Inflammatory macrophage (primary cell): ENCODE measurements around the gene TTC27.
"Not testable (repeated sequence)": the region's sequence is repeated elsewhere in the genome, so short reads cannot be mapped to it uniquely, and the experiment has no call there.

Experiments used
- DNase-seq, 2 donors: peaks; one replicate each; pipeline ENCODE4 v3.0.0-alpha.2; 2020 to 2022
- total RNA-seq, 18 experiments: gene quantifications; one replicate each; lab custom pipeline; 2026; ENCODE audit warnings: mixed read lengths in 6 of 18, inconsistent platforms in 2 of 18; lab: John Stamatoyannopoulos, UW

The TTC27 gene
- 6.5 to 24.0 (median 20.1) reads per million in 18 experiments for total RNA-seq

DNA sequence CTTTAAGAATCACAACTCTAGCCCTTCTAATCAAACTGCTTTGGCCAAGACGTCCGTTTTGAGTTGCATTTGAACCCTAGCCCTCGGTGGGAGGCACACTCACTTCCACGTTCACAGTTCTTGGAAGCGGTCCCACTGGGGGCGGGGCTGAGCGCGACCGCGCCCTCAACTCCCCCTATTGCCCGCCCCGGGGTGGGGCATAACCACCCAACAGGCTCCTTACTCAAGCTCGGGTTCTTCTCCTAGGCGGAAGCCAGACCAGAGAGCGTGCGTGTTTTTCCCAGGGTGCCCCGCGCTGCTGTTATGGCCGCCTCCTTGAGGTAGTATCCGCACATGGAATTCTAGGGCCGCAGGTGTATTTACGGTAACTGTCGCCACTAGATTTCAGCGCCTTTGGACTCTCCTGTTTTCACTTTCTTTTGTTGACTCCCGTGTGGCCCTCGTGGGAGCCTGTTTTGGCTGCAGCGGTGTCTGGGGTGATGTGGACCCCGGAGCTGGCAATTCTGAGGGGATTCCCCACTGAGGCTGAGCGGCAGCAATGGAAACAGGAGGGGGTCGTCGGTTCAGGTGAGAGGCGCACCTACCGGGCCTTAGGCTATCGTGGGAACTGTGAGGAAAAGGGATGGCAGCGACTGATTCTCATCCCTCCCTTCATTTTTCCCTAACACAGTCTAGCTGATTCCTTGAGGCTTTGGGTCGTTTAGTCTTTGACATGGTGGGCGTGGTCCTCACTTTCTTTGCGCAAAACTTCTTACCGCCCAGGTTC is at the start of gene TTC27:
Gene TTC27, plus strand, starts transcription at position 237 of the 766 bp plus-strand sequence. Its CDS starts 243 bp downstream, at position 480.
- peak; percentile 97 to 98 for DNase-seq

DNA sequence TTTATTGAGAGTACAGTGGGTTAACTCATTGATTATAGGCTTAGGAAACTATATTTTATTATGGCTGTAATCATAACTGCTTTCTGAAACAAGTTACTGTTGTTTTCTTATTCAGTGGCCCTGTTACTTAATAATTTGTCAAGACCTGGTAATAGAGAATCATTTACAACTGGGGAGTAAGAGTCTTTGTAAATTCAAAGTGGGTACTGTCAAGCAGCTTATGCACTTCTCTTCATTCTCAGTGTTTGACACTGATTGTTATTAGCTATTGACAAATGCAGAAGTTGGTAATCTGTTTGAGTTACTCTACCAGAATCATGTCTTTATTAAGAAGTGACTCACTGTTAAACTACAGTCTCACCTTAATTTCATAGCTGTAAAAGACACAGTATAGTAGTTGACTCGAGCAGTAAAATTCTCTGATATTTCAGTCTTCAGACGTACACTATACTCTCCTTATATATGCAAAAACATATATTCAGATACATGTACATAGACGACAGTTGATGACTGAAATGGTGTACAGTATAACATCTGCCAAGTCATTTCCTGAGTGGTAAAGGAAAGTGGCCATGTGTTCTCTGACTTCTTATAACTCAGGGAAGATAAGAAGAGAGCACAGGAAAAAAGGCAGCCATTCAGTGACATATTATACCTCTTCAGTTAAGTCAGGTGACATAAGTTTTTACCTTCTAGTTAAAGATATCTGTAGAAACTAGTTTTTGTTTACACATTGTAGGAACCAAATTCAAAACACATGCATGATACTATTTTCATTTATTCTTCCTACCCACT is 36.0 kb upstream of the TTC27 start:
- peak in 1 of 2 donors; percentile 15 for DNase-seq

DNA sequence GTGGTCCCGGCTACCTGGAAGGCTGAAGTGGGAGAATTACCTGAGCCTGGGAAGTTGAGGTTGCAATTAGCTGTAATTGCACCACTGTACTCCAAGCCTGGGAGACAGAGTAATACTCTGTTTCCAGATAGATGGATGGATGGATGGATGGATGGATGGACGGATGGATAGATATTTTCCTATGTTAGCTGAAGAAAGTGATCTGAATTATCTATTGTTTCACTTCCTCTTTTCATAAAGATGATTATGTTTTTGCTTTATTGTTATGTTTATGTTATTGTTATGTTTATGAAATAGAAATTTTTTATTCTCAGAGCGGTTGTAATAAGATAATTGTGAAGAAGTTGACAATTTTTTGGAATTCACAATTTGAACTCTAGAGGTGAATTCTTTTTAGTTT is 33.3 kb upstream of the TTC27 start:
- DNase-seq: no peak

DNA sequence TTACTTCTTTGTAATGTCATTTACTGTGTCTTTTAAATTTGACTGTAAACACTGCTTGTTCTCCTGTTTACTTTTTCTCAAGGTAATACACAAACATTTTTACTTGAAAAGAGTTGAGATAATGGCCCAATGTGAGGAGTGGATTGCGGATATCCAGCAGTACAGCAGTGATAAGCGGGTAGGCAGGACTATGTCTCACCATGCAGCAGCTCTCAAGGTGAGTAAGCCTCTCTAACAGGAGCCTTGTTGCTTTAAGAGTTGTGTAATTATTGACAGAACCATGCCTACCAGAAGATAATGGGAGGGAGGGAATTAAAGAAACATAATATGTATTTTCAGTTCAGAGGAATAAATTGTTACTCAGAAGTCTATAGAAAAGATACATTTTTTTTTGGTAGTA is 16.5 kb upstream of the TTC27 start:
- no peak for DNase-seq

DNA sequence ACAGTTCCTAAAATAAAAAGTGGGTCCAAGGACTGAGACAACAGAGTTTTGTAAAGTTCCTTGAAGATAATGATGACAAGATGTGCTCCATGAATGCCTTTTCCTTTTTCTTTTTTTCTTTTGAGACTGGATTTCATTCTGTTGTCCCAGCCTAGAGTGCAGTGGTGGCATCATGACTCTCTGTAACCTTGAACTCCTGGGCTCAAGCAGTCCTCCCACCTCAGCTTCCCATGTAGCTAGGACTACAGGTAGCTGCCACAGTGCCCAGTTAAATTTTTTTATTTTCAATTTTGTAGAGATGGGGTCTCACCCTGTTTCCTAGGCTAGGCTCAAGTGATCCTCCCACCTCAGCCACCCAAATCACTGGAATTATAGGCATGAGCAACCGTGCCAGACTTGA is 16.1 kb upstream of the TTC27 start:
- no peak for DNase-seq

DNA sequence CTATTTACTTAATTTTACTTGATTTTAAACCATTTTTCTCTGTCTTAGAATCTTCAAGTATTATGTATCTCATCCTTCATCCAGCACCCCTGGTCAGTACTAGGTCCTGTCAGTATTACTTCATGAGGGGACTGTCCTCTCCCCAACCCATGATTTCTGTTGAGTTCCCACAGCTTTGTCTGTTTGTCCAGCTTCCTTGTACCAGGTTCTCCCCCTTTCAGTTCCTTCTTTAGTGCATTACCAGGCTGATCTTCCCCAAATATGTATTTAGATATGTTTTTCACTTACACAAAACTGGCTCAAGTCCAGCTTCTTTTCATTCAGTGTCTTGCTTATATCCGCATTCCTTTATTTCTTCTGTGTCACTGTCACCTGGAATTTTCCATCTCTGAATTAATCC is 13.8 kb upstream of the TTC27 start:
- DNase-seq: peak; percentile 61 to 66

DNA sequence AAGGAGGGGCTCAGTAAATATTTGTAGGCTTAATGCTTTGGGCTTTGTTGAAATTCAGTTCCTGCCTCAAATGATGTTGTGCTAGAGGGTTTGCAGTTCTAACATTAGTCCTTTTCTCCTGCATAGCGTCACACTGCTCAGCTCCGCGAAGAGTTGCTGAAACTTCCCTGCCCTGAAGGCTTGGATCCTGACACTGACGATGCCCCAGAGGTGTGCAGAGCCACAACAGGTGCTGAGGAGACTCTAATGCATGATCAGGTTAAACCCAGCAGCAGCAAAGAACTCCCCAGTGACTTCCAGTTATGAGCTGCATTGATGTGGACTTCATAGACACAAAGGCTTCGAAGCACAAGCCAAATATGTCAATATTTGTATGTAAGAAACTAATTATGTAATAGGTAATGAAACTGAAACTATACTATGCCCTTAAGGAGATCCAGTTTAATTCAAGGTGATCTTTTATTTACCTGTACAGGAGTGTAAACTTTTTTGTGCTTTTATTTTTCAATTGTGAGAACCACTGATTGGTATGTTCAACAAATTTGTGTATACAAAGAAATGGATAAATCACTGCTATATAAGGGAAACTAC is 10.2 kb upstream of the TTC27 start:
- no peak for DNase-seq

DNA sequence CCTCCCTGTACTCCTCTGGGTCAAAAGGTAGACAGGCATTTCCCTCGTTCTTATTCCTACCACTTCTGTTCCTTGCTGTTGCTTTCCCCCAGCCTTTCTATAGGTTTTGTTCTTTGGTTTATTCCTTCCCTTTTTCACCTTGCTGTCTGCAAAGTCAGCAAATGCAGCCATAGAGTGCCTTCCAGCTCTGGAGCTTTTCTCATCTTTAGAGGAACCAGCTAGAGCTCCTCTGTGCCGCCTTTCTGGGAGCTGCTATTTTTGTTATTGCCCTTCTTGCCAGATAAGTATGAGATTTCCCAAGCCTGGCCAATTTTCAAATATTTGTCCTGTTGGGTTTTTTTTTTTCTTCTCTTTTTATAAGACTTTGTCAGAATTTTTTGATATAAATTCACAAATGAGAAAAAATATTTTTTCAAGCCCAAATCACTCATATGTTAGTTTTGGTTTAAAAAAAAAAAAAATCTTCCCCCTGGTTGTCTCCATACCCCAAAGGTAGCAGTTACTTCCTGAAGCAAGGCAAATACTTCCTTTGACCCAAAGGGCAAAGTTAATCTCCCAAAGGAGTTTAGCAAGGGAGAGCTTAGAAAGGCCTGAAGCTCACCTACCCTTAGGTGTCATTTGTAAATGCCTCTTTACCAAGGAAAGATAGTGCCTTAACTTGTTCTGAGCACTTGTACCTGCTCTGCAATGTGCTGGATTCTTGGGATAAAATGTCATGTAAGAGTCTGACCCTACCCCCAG is 5.1 kb upstream of the TTC27 start:
- DNase-seq: no peak

DNA sequence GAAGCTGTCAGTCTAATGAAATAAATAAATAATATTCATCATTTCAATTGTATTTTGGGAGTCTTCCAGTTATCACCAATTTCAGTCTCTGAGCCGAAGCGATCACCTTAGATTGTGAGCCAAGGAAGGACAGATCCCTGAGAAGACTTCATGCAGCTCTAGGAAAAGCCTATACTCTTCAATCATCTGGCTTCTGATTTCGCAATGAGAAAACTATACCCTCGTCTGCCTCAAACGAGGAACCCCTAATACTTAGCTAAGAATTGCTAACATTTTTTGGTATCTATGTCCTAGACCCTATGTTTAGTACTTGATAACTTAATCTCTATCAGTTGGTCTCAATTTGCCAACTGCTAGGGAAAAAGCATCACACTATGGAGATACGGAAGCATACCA is 4.5 kb upstream of the TTC27 start:
- no peak for DNase-seq

DNA sequence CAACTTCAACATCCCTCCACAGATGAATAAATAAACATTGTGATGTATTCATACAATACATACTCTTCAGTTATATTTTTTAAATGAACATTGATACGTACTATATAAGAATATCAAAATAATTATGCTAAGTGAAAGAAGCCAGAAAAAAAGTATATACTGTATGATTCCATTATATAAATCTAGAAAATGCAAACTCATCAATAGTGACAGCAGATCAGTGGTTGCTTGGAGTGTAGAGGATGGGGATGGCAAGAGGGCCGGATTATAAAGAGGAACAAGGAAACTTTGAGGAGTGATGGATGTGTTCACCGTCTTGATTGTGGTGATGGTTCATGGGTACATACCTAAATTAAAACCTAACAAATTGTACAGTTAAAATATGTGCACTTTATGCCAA is 3.0 kb upstream of the TTC27 start:
- DNase-seq: no peak

DNA sequence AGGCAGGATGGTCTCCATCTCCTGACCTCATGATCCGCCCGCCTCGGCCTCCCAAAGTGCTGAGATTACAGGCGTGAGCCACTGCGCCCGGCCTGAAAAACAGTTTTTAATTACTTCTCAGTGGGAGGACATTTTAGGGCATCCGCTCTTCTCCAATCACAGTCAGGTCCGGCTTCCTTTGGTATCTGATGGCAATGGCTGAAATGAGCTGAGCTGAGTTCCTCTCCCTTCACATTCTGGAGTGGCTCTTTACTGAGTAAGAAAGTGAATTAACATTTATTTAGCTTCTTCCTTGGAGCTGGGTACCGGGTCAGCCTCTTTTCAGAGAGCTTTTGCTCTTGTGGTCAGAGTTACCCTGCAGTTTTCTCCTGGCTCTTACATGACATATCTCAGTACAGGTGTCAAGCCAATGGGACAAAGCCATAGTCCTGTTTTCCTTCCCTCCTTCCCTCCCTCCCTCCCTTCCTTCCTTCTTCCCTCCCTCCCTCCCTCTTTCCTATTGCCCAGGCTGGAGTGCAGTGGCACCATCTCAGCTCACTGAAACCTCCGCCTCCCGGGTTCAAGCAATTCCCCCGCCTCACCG is 1.1 kb upstream of the TTC27 start:
- no peak for DNase-seq

DNA sequence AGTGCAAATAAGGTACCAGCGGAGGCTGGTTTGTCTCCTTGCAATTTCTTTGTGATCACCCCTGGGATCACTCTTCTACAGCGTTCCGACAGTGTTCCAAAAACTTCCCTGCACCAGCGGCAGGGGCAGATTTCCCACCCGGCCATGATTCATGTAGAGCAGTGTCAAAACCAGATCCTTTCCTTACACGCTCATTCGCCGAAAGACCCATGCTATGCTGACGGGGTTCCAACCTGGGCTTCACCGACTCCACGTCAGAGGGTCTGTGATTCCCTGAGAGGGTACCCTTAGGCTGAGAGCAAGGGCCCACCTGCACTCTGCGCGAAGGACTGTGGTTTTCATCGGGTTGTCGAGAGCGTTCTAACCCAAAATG is 423 bp upstream of the TTC27 start:
- peak in 1 of 2 donors; percentile 43 for DNase-seq

DNA sequence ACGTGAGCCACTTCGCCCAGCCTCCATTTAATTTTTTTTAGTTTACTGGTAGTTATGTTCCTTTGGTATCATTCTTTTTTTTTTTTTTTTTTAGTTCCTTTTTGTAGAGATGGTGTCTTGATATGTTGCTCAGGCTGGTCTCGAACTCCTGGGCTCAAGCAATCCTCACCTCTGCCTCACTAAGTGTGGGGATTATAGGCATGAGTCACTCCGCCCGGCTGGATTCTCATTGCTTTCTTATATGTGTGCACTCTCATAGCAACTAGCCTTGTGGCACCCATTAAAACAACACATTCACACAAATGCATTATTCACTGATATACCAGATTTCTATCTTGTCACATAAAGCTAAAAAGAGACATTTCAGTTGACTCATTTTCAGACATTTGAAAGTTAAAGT is 4.2 kb downstream of the TTC27 start:
- no peak for DNase-seq

DNA sequence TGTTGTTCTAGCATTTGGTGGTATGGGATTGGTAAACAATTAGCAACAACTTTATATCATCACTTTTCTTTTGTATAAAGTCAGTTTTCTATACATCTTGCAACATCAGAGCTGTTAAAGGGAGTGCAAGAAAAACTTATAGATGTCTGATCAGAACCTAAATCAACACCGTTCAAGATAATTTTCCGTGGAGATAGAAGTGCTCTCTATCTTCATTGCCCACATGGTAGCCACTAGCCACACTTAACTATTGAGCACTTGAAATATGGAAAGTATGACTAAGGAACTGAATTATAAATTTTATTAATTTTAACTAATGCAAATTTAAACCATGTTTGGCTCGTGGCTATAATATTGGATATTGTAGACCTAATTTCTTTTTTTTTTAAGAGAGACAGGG is 5.2 kb downstream of the TTC27 start:
- DNase-seq: no peak

DNA sequence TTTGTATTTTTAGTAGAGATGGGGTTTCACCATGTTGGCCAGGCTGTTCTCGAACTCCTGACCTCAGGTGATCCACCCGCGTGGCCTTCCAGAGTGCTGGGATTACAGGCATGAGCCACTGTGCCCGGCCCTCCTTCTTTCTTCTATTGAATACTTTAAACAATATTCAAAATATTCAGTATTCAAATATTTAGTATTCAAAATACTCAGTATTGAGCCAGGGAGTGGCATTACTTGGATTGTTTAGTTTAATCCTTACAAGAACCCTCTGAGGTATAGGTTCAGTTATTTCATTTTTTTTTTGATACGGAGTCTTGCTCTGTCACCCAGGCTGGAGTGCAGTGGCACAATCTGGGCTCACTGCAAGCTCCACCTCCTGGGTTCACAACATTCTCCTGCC is 10.7 kb downstream of the TTC27 start:
- not testable (repeated sequence) for DNase-seq

DNA sequence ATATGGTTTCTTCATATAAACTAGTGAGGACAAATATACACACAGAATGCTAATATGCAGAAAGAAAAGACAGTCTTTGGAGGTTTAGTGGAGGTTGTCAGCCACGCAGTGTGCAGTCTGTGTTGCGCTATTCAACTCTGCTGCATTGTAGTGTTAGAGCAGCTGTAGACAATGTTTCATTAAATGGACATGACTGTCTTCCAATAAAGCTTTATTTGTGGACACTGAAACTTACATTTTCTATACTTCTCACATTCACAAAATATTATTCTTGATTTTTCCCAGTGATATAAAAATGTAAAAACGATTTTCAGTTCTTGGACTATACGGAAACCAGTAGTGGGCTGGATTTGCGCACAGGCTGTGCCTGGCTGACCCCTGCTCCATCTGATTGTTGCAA is 13.3 kb downstream of the TTC27 start:
- no peak for DNase-seq

DNA sequence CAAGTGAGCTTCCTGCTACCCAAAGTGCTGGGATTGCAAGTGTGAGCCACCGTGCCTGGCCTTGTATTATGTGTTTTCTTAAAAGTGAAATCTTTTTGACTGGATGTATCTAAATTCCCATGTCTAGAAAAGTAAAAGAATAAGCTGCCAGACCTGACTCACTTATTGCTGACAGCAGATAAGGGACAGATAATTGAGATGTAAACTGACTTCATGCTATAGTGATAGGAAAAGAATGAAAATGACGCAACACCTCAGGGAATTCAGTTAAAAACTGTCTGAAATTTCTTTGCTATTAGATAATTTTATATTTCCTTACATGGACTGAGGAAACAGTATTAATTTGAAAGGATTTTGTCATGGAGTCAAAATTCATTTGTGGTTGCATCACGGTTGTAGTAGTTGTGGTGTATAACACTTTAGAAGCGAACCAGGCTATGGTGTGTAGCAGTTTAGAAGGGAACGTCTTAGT is 19.4 kb downstream of the TTC27 start:
- no peak for DNase-seq

DNA sequence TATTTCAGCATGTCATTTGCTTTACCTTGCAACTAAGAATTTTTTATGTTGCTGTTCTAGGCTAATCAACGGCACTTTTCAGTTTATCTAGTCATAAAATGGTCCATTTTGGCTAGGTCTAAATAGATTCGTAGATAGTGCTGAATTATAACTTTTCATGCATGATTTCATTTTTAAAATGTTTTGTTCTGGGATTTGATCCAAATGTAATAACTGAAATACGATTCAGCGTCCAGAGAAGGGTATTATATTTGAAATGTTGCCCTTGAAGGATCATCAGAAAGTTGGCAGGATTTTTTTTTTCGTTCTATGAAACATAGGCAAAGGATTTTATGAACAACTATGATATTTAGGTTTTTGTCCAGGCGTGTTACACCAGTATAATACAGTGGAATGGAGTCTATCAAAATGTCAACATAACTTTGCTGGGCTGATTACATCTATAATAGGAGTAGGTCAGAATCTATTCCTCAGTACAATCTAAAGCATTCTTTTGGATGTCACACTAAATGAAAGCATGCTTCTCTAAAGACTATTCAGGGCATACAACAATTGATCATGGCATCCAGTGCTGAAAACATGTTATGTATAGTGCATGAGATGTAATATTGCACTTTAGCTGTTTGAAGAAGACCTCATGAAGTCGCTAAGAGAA is 24.8 kb downstream of the TTC27 start:
- no peak for DNase-seq

DNA sequence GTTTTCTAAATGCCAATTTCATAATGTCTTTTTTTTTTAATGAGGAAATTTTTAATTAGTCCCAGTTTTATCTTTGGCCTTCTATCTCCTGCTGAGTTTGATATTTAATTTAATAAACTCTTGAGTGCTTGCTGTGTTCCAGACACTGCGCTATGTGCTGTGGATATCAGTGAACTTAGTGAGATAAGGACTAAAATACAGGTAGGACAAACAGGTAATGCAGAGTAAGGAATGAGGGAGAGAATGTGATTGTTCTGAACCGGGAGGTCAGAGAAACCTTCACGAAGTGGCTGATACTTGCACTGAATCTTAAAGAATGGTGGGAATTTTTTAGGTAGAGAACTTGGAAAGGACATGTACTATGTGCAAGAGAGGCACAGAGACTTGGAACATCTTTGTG is 28.2 kb downstream of the TTC27 start:
- no peak for DNase-seq

DNA sequence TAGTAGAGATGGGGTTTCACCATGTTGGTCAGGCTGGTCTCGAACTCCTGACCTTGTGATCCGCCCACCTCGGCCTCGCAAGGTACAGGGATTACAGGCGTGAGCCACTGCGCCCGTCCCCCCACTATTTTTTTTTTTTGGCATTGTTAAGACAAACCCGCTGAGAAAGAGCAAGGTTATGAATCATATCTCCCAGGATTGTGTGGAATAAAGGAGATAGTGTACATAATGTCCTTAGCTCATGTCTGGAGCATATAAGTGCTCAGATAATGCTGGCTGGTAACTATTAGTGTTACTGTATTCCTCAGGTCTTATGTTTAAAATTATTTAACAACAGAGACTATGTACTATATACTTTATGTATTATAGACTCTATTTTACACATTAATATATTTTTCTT is 36.0 kb downstream of the TTC27 start:
- DNase-seq: no peak

DNA sequence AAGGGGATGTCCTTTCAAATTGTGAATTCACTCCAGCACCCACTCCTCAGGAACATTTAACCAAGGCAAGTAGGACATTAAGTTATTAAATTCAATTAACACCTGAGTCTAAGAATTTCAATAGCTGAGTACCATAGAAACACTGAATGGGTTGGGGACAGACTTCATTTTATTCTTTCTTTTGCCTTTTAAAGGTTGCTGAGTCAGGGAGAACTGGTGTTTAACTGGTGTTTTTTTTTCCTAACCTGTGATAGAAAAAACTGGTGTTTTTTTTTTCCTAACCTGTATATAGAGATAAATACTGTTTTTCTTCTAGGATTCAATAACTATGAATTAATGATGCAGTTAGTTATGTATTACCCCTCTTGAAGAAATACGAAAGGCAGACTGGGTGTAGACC is 38.9 kb downstream of the TTC27 start:
- no peak for DNase-seq

DNA sequence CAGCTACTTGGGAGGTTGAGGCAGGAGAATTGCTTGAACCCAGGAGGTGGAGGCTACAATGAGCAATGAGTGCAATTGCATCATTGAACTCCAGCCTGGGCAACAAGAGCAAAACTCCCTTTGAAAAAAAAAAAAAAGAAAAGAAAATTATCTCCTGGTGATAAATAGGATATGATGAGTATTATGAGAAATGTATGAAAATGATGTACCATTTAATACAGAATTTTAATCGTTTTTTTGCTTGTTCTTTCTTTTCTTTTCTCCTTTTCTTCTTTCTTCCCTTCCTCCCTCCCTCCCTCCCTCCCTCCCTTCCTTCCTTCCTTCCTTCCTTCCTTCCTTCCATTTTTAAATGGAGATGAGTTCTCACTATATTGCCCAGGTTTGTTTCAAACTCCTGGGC is 40.4 kb downstream of the TTC27 start:
- DNase-seq: no peak
